Left ventricle myocardium inferior (tissue), 1 donor: ENCODE measurements around the gene GATA1. TPM values are rescaled to one million over a fixed set of nuclear protein-coding genes. Genes with fewer than 3 reads are reported as not detected.

Experiments used
- DNase-seq: peaks from one replicate; pipeline ENCODE4 v3.0.0-alpha.2; 2020
- H3K27ac ChIP-seq: fragments of 200-600 bp; replicated peaks from 2 replicates; pipeline ENCODE4 v1.8.0; 2021
- H3K27me3 ChIP-seq: fragments of 200-600 bp; 2 replicates; pipeline ENCODE4 v1.8.0; 2021; ENCODE audit warnings: low read depth
- H3K36me3 ChIP-seq: fragments of 200-600 bp; 2 replicates; pipeline ENCODE4 v1.8.0; 2021
- H3K4me1 ChIP-seq: fragments of 200-600 bp; 2 replicates; pipeline ENCODE4 v1.8.0; 2021
- H3K4me3 ChIP-seq: fragments of 200-600 bp; 2 replicates; pipeline ENCODE4 v1.8.0; 2021; ENCODE audit warnings: mild to moderate bottlenecking, moderate library complexity
- H3K9me3 ChIP-seq: fragments of 200-600 bp; replicated peaks from 2 replicates; pipeline ENCODE4 v1.8.0; 2021
- CTCF ChIP-seq: fragments of 200-600 bp; IDR thresholded peaks from 2 replicates; pipeline ENCODE4 v1.8.0; 2021; ENCODE audit warnings: antibody characterized with exemption, mild to moderate bottlenecking, borderline replicate concordance
- intact Hi-C: fragments of 100-400 bp; cut with micrococcal nuclease; formaldehyde crosslinking; loops from one replicate; pipeline ENCODE4 v1.11.0; 2022
- total RNA-seq: library from RNA; stranded (reverse); fragmentation: NEBNext Ultra II Directional; extraction: Animal tissue kit (Norgen Biotek cat#: 25700); gene quantifications from one replicate; pipeline ENCODE4 v1.2.1, GENCODE V29; 2021
- donor health status: DM: no; HTN: yes; CAD: no; lungs with severe emphysema.

Gene GATA1
- total RNA-seq, 1 donor from 2014 or later, result not detected

GRCh38 chrX:48782795-48783194 is 3.6 kb upstream of the GATA1 start:
- Histone ChIP-seq H3K27ac (no peak overlapping the region), H3K27me3 (peaks cover 19% of the 10 kb centered on the region), H3K4me3 (no peak overlapping the region), H3K36me3 (no peaks in the 10 kb centered on the region), H3K4me1 (no peaks in the 10 kb centered on the region), H3K9me3 (no peaks in the 10 kb centered on the region)
- DNase-seq, result no peak
- TF ChIP-seq CTCF, result no peak
- intact Hi-C loops, result no loop called here

GRCh38 chrX:48784726-48785125 is 1.7 kb upstream of the GATA1 start:
- H3K27me3 ChIP-seq, result peaks cover 16% of the 10 kb centered on the region

GRCh38 chrX:48785186-48785539 is 1.2 kb upstream of the GATA1 start:
- peaks cover 16% of the 10 kb centered on the region for H3K27me3 ChIP-seq
- H3K4me3 ChIP-seq, result no peak overlapping the region
- H3K9me3 ChIP-seq, result no peaks in the 10 kb centered on the region
- intact Hi-C loops, result no loop called here
- H3K4me1 ChIP-seq, result no peaks in the 10 kb centered on the region
- no peaks in the 10 kb centered on the region for H3K36me3 ChIP-seq
- DNase-seq, result no peak
- no peak for TF ChIP-seq CTCF
- H3K27ac ChIP-seq, result no peak overlapping the region

More at GRCh38 chrX:48784726-48785125, 1.7 kb upstream of the GATA1 start:
- no peaks in the 10 kb centered on the region for H3K36me3 ChIP-seq
- no peak for TF ChIP-seq CTCF
- no peak overlapping the region for H3K27ac ChIP-seq
- intact Hi-C loops, result no loop called here
- no peak overlapping the region for H3K4me3 ChIP-seq
- no peaks in the 10 kb centered on the region for H3K9me3 ChIP-seq
- no peak for DNase-seq
- H3K4me1 ChIP-seq, result no peaks in the 10 kb centered on the region

GRCh38 chrX:48785540-48786214 is 713 bp upstream of the GATA1 start:
- no peak for TF ChIP-seq CTCF
- Histone ChIP-seq H3K27ac (no peak overlapping the region), H3K4me3 (no peak overlapping the region), H3K36me3 (no peaks in the 10 kb centered on the region), H3K4me1 (no peaks in the 10 kb centered on the region), H3K27me3 (peaks cover 16% of the 10 kb centered on the region), H3K9me3 (no peaks in the 10 kb centered on the region)
- intact Hi-C loops, result no loop called here
- DNase-seq, result no peak

- H3K27ac ChIP-seq, result no peak overlapping the region
- TF ChIP-seq CTCF, result no peak
Observed at GRCh38 chrX:48786825-48787504, 575 bp downstream of the GATA1 start.

More at GRCh38 chrX:48786825-48787504, 575 bp downstream of the GATA1 start:
- intact Hi-C loops, result no loop called here
- Histone ChIP-seq H3K9me3 (no peaks in the 10 kb centered on the region), H3K4me1 (no peaks in the 10 kb centered on the region), H3K27me3 (peaks cover 16% of the 10 kb centered on the region), H3K4me3 (no peak overlapping the region), H3K36me3 (no peaks in the 10 kb centered on the region)
- no peak for DNase-seq
